Measurements from ENCODE around the gene IL22RA1.

Gene IL22RA1

GRCh38 chr1:24142546-24143534 is at the start of gene IL22RA1:
Gene IL22RA1 (minus strand): TSS chr1:24143140. CDS start chr1:24143082, 58 bp downstream.
- no peak for DNase-seq

GRCh38 chr1:24191860-24192259 is 48.9 kb upstream of the IL22RA1 start:
- DNase-seq, result peak; percentile 88

- DNase-seq, result no peak
Measured at GRCh38 chr1:24190983-24191461, 48.1 kb upstream of the IL22RA1 start.

GRCh38 chr1:24189528-24189927 is 46.6 kb upstream of the IL22RA1 start:
- DNase-seq, result peak; percentile 25

GRCh38 chr1:24186993-24187790 is 44.3 kb upstream of the IL22RA1 start, which contains the start of gene IFNLR1:
Gene IFNLR1 (minus strand): TSS chr1:24187289. CDS start chr1:24187248, 41 bp downstream.
- peak; percentile 65 for DNase-seq

- no peak for DNase-seq
Measured at GRCh38 chr1:24186711-24186992, 43.7 kb upstream of the IL22RA1 start.

GRCh38 chr1:24186031-24186710 is 43.2 kb upstream of the IL22RA1 start:
- DNase-seq, result no peak

GRCh38 chr1:24185076-24185475 is 42.1 kb upstream of the IL22RA1 start:
- no peak for DNase-seq

- no peak for DNase-seq
Measured at GRCh38 chr1:24182061-24182460, 39.1 kb upstream of the IL22RA1 start.

GRCh38 chr1:24181619-24182018 is 38.7 kb upstream of the IL22RA1 start:
- DNase-seq, result no peak

GRCh38 chr1:24180676-24181075 is 37.7 kb upstream of the IL22RA1 start:
- DNase-seq, result no peak

- no peak for DNase-seq
Measured at GRCh38 chr1:24179251-24179840, 36.4 kb upstream of the IL22RA1 start.

- DNase-seq, result no peak
Measured at GRCh38 chr1:24178407-24178806, 35.5 kb upstream of the IL22RA1 start.

GRCh38 chr1:24177161-24177560 is 34.2 kb upstream of the IL22RA1 start:
- DNase-seq, result no peak

- no peak for DNase-seq
Measured at GRCh38 chr1:24175033-24175755, 32.3 kb upstream of the IL22RA1 start.

- DNase-seq, result no peak
Measured at GRCh38 chr1:24173638-24174575, 31.0 kb upstream of the IL22RA1 start.

GRCh38 chr1:24172598-24172997 is 29.7 kb upstream of the IL22RA1 start:
- DNase-seq, result no peak

- DNase-seq, result no peak
Measured at GRCh38 chr1:24169286-24169685, 26.3 kb upstream of the IL22RA1 start.

- DNase-seq, result no peak
Measured at GRCh38 chr1:24168245-24168644, 25.3 kb upstream of the IL22RA1 start.

GRCh38 chr1:24167008-24167407 is 24.1 kb upstream of the IL22RA1 start:
- DNase-seq, result no peak

GRCh38 chr1:24165500-24165899 is 22.6 kb upstream of the IL22RA1 start:
- no peak for DNase-seq
